NCI-H460 (cell line): ENCODE measurements around the gene CDH4. TPM values are rescaled to one million over a fixed set of nuclear protein-coding genes. Genes with fewer than 3 reads are reported as not detected.

Experiments
- DNase-seq: peaks from one replicate; pipeline ENCODE4 v3.0.0-alpha.2; 2016; ENCODE audit warnings: low read depth; ENCODE audit errors: extremely low read depth
- total RNA-seq: library from RNA; depleted of rRNA; stranded (reverse); fragments of >200 nt; shearing (Covaris generic); gene quantifications from 2 replicates; pipeline ENCODE4 v1.2.3, GENCODE V29; 2014

Gene CDH4
- total RNA-seq, 1 experiment from 2014 or later = not detected

DNA sequence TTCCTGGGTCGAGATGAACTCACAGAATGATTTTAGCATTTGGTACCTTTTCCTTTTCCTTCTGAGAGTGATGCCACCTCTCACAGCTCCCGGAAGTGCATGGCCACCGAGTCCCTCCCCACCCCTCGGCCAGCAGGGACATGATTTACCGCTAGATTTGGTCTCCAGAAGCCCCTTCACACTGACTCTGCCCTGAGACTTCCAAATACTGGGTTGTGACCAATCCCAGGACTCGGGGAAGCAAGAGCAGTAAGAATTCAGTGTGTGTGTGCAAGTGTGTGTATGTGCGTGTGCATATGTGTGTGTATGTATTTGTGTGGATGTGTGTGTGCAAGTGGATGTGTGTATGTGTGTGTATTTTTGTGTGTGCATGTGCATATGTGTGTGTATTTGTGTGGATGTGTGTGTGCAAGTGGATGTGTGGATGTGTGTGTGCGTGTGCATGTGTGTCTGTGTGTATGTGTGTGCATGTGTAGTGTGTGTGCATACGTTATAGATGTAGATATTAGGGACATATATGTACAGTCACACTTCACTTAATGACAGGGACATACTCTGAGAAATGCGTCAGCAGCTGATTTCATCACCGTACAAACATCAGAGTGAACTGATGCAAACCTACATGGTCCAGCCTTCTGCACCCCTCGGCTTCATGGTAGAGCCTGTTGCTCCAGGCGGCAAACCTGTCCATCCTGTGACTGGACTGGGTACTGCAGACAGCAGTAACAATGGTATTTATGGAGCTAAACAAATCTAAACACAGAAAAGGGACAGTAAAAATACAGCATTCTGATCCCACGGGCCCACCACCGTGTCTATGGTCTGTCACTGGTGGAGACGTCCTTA, 439.2 kb downstream of the CDH4 start:
- DNase-seq = no peak

DNA sequence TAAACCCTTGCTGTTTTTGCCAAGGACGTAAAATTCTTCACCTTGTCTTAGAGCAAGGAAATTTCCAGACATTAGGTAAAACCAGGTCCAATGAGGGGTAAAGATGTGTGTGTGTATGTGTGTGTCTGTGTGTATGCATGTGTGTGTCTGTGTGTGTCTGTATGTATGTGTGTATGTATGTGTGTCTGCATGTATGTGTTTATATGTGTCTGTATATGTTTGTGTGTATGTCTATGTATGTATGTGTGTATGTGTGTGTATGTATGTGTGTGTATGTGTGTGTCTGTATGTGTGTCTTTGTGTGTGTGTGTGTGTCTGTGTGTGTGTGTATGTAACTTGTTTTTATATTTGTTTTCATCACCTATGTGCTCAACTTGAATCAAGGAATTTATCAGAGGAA, 439.9 kb downstream of the CDH4 start:
- DNase-seq = no peak

GRCh38 chr20:61692479-61692878, 440.4 kb downstream of the CDH4 start:
- DNase-seq = no peak

DNA sequence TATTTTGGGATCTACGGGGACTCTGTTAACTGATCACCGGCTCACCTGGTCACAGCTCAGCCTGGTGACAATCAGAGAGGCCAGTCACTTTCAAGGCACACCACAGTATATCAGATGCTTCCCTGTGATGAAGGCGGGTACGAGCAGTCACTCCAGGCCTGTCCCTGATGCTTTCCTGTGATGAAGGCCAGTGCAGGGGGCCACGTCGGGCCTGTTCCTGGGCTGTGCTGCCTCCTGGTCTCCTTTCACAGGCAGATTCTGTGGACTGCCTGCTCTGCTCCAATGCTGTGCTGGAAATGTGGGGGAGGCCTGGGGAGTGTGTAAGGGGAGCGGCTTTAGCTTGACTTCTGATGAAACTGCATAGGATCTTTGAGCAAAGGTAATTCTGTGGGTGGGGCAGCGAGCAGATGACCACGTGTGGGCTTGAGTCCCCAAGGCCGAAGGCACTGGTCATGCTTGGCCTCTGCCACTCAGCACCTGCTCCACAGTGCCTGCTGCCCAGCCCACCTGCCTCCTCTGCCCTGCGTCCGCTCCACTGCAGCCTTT, 441.1 kb downstream of the CDH4 start:
- no peak for DNase-seq

GRCh38 chr20:61694682-61695081, 442.6 kb downstream of the CDH4 start:
- DNase-seq = no peak

DNA sequence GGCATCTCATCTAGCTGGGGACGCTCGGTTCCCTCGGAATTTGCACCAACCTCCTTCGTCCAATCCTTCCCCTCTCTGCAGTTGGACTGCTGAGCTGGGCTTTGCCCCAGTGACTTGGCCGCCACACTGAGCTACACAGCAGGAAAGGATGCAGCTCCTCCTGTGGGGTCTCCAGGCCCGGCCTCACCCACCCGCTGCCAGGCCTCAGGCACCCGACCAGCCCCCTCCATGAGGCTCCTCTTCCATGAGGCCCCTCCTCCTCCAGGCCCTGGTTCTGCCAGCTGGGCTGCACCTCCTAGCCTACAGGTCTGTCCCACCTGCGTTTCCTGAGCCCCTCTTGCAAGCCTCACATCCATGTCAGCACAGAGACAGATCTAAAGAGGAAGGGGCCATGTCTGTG, 443.7 kb downstream of the CDH4 start:
- DNase-seq = no peak

- no peak for DNase-seq
Observed at GRCh38 chr20:61696181-61696735, 444.2 kb downstream of the CDH4 start.

- no peak for DNase-seq
Observed at GRCh38 chr20:61697666-61698597, 445.9 kb downstream of the CDH4 start.

DNA sequence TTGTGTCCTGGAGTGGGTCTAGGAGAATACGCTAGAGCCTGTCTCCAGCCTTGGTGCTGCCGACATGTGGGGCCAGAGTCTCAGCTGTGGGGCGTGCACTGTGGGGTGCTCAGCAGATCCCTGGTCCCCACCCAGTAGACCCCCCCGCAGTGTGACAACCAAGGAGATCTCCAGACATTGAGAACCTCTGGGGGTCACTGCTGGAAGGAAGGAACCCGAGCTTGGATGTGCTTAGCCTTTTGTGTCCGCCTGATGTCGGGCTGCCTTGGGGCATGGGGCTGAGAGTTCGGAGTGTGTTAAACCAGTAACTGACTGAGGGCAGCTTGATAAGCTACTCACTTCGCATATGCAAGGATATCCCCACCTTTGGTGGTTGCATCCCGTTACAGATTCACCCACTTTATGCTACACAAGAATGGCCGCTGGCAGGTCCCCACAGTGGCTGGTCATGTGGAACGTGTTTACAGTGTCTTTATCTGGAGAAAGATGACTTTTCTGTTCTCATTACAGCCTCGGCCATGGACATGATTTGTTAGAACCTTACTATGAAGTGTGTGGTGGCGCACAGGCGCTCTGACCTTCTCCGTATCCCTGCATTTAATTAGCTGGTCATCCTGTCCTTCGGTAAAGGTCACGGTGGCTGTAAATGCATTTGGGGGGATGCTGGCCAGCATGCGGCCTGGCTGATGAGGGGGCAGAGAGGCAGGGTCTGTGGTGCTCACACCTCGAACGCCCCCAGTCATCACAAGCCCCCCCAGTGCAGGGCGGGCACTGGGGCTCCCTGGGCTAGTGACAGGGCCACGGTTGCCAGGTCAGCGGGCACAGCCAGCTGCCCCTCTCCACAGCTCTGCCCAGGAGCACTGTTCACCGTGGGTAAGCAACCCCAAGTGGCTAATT, 446.8 kb downstream of the CDH4 start:
- DNase-seq = no peak

- no peak for DNase-seq
Observed at GRCh38 chr20:61699495-61700374, 447.7 kb downstream of the CDH4 start.

GRCh38 chr20:61700595-61701140, 448.6 kb downstream of the CDH4 start:
- no peak for DNase-seq

DNA sequence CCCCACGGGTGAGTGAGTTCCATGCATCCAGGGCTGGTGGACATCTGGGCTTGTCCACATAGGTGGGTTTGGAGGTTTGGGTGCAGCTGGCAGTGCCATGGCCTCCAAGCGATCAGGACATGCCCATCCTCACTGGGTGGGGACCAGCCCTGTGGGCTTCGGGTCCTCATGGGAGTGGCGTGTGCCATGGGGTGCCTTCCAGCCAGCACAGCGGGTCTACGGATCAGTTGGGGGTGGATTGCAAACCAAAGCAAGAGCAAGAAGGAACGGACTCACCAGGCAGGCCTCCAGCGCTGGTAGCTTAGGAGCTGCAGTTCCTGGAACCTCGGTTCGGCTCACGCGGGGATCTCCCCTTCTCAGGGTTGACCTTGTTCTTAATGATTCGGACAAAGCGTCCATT, 449.3 kb downstream of the CDH4 start:
- no peak for DNase-seq

DNA sequence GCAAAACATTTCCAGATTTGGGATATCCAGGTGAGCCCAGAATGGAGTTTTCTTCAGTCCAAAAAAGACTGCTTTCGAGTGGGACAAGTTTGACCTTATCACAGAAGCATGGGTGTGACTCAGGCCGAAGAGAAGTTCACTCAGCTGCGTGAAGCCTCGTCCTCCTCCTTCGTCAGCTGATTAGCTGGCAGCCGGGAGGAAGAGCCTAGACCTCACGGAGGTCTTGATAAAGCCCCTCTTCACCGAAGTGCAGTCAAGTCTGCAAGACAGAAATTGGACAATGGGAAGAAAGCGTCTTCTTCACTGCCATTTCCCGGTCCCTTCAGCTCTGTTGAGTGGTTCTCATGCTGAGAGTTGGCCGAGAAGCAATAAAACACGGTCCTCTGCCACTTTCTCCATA, 449.7 kb downstream of the CDH4 start:
- no peak for DNase-seq

DNA sequence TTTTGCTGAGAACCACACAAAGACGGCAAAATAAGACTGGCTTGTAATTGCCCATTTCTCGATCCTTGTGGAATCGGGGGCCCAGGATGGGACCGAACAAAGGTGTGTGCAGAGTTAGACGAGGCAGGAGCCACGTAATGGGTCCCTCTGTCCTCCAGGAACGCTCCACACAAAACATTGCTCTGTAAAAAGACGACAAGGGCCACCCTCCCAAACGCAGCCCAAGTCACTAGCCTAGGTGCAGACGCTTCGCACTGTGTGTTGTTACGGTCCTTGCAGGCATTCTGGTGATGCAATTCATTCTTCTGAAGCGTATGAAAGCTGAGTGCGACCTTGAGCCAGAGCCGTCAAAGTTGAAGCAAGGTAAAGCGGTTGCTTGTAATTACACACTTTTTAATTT, 450.2 kb downstream of the CDH4 start:
- no peak for DNase-seq

GRCh38 chr20:61704661-61705060, 452.6 kb downstream of the CDH4 start:
- no peak for DNase-seq

- DNase-seq = no peak
Observed at GRCh38 chr20:61705386-61706258, 453.6 kb downstream of the CDH4 start.

DNA sequence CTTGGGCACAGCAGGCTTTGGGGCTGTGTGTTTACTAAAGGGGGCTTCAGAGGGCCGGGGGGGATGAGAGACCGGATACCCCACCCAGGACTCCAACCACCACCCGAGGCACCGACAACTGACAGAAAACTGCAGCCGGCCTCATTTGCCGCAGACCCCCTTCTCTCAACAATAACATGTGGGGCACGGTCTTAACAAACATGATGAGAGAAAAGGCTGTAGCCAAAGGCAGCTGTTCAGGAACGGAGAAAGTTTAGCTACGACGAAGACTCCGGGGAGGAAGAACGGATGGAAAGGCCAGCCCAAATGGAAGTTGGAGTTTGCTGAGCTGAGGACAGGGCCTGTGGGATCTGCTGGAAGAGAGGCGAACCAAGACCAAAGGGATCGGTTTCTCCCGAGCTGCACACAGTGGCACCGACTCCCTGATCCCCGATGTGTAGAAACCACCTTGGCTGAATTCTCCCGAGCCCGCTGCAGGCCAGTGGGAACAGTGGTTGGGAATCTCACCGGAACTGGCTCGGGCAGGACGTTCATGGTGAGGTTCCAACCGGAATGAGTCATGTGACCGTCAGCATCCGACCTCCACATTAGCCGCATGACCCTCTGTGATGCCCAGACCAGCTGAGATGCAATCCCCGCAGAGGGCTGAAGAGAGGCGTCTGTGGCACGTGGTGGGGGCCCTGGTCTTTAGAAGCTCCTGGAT, 454.3 kb downstream of the CDH4 start:
- no peak for DNase-seq
